GM18519 (cell line): ENCODE measurements around the gene KCNQ1.

Experiments
- ATAC-seq: cut with Tn5 transposase; IDR thresholded peaks from one replicate; pipeline ENCODE4 v1.9.1; 2021; ENCODE audit warnings: mild to moderate bottlenecking, moderate library complexity; ENCODE audit not compliant: unreplicated experiment, low FRiP score

KCNQ1 gene

GRCh38 chr11:2779499-2779980, 334.7 kb downstream of the KCNQ1 start:
- no peak for ATAC-seq

- no peak for ATAC-seq
Observed at GRCh38 chr11:2779981-2780849, 335.4 kb downstream of the KCNQ1 start.

GRCh38 chr11:2780850-2781407, 336.1 kb downstream of the KCNQ1 start:
- no peak for ATAC-seq

- ATAC-seq: no peak
Observed at GRCh38 chr11:2781408-2782274, 336.8 kb downstream of the KCNQ1 start.

GRCh38 chr11:2782769-2783168, 338.0 kb downstream of the KCNQ1 start:
- no peak for ATAC-seq

- no peak for ATAC-seq
Observed at GRCh38 chr11:2783536-2784082, 338.8 kb downstream of the KCNQ1 start.

- ATAC-seq: no peak
Observed at GRCh38 chr11:2787816-2788167, 343.0 kb downstream of the KCNQ1 start.

GRCh38 chr11:2788168-2789071, 343.6 kb downstream of the KCNQ1 start:
- ATAC-seq: no peak

- ATAC-seq: no peak
Observed at GRCh38 chr11:2789331-2789730, 344.5 kb downstream of the KCNQ1 start.

- ATAC-seq: no peak
Observed at GRCh38 chr11:2789791-2790567, 345.2 kb downstream of the KCNQ1 start.

GRCh38 chr11:2790568-2790921, 345.7 kb downstream of the KCNQ1 start:
- no peak for ATAC-seq

- no peak for ATAC-seq
Observed at GRCh38 chr11:2791139-2791520, 346.3 kb downstream of the KCNQ1 start.

- ATAC-seq: no peak
Observed at GRCh38 chr11:2791521-2792380, 346.9 kb downstream of the KCNQ1 start.

- no peak for ATAC-seq
Observed at GRCh38 chr11:2792381-2793250, 347.8 kb downstream of the KCNQ1 start.

GRCh38 chr11:2793701-2794045, 348.9 kb downstream of the KCNQ1 start:
- no peak for ATAC-seq

GRCh38 chr11:2794046-2794967, 349.5 kb downstream of the KCNQ1 start:
- no peak for ATAC-seq
